HG03280 (cell line): Measurements from ENCODE around the gene RBFA.

ENCODE experiments used
- ATAC-seq: cut with Tn5 transposase; IDR thresholded peaks from one replicate; pipeline ENCODE4 v1.9.1; 2021; ENCODE audit warnings: mild to moderate bottlenecking, moderate library complexity; ENCODE audit not compliant: unreplicated experiment

Gene RBFA

DNA sequence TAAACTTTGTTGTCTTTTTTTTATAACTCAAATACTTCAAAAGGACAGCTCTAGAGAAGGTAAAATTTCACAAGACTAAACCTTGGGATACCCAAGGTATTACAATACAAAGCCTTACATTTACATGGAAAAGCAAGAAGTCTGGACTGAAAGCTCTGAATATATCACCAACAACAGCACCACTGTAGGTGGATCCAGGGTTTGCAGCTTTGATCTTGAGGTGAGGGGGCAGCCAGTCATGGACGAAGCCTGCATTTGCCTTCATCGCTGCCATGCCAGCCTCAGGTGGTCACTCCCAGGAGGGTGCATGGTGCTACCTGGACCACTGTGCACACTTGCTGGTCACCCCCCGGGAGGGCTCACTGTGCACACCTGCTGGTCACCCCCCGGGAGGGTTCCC lies 36.6 kb downstream of the RBFA start:
- no peak for ATAC-seq

DNA sequence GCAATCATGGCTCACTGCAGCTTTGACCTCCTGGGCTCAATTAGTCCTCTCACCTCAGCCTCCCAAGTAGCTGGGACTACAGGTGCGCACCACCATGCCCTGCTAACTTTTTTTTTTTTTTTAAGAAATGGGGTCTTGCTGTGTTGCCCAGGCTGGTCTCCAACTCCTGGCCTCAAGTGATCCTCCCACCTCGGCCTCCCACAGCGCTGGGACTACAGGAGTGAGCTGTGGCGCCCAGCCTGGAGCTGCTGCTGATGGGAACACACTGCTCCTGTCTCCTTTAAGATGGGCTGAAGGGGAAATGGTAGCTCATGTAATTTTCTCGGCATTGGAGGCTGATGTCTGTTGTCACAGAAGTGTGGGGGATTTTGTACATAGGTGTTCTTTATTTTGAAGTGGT lies 39.9 kb downstream of the RBFA start:
- ATAC-seq: no peak

DNA sequence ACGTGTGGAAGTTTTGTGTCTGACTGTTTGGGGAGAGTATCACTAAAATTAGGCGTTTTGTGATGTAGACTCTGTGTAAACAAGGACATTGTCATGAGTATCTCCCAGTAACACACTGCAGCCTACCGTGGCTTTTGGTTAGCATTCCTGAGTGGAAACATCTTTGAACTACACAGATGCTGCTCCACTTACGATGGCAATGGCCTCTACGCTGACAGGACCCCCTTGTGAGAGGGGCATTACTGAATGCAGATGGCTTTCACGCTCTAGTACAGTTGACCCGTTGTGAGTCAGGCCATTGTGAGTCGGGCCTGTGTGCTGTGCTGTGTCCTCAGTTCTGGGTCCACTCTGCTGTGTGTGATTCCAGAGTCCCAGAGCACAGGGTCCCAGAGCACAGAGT lies 40.5 kb downstream of the RBFA start:
- ATAC-seq: no peak

DNA sequence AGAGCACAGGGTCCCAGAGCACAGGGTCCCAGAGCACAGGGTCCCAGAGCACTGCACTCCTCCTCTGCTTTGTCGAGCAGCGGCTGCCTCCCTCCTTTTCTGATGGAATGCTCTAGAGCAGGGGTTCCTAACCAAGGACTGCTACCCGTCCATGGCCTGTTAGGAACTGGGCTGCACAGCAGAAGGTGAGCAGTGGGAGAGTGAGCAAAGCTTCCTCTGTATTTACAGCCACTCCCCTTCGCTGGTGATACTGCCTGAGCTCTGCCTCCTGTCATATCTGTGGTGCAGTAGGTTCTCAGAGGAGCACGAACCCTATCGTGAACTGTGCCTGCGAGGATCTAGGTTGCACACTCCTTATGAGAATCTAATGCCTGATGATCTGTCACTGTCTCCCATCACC lies 41.7 kb downstream of the RBFA start:
- ATAC-seq: no peak

DNA sequence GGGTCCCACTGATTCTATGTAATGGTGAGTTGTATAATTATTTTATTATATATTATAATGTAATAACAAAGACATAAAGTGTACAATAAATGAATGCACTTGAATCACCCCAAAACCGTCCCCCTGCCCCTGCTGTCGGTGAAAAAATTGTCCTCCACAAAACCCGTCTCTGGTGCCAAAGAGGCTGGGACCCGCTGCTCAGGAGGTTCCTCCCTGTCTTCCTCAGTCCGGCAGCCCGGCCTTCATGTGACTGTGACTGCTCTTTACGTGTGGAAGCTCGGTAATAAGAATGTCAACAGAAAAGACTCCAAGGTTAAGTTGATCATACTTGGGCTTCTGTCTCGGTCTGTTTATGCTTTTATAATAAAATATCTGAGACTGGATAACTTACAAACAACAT lies 42.1 kb downstream of the RBFA start:
- no peak for ATAC-seq

GRCh38 chr18:80077873-80078272 lies 43.6 kb downstream of the RBFA start:
- ATAC-seq: no peak
